Left cardiac atrium (tissue), 4 donors: ENCODE results near the gene DRGX. TPM values are rescaled to one million over a fixed set of nuclear protein-coding genes. Genes with fewer than 3 reads are reported as not detected.

ENCODE experiments used
- ATAC-seq, 2 donors: fragments of 200-7000 bp; cut with Tn5 transposase; one replicate each; pipeline ENCODE4 v1.9.1; 2020; ENCODE audit warnings: mild to moderate bottlenecking in 2 of 2, moderate library complexity in 2 of 2
- DNase-seq: peaks from one replicate; pipeline ENCODE4 v3.0.0-alpha.2; 2020
- intact Hi-C, 2 donors: fragments of 100-400 bp; cut with DNase I; formaldehyde crosslinking; loops; one replicate each; pipeline versions ENCODE4 v1.14.1 to v1.15.1; 2022 to 2023
- total RNA-seq, 2 donors: library from RNA; stranded (reverse); fragmentation: NEBNext Ultra II Directional; extraction: Animal tissue kit (Norgen Biotek cat#: 25700); gene quantifications; one replicate each; pipeline ENCODE4 v1.2.1, GENCODE V29; 2021
- donor health status: DM: no; HTN: yes; CAD: no.
- donor health status: DM: no; HTN: yes; CAD: no; lungs with severe emphysema.
- donor health status: DM: yes; HTN: yes; CAD: no.
- donor health status: Dilated cardiomyopathy.

The DRGX gene
- total RNA-seq, 2 donors from 2014 or later, result not detected

DNA sequence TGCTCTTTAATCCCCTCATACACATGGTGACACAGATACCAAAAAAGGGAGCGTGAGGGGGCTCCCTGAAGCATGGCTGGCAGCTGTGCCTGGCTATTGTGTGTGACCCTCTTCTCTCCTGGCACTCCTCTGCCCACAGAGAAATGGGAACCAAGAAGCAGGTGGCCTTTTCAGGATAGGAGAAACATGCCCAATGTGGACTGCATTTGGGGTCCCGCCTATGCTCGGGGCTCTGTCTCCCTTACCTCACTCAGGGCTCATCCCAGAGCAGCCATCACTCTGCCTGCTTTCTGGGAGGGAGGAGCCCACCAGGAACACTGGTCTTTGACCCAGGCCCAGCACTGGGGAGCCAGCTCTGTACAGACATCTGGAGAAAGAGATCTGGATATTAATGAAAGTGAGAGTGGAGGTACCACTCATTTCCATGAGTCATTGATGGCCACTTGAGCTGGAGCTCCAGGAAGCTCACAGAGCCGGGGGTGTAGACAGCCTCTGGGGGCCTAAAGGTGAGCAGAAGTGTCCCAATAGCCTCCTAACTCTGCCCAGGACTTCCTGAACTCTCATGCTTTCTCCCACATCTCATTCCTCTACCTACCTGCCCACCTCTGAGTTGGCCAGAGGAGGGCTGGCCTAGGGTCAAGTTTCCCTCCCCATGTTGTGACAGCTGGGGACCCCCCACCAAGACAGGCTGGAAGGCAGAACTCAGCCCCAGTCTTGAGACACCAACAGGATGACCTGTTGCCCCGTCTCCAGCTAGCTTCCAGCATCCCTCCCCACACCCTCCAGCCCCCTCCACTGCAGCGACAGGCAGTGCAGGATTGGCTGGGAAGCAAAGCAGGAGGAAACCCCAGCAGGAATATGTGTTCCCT is 42.6 kb downstream of the DRGX start:
- no peak for ATAC-seq
- no peak for DNase-seq
- intact Hi-C loops, result no loop called here

DNA sequence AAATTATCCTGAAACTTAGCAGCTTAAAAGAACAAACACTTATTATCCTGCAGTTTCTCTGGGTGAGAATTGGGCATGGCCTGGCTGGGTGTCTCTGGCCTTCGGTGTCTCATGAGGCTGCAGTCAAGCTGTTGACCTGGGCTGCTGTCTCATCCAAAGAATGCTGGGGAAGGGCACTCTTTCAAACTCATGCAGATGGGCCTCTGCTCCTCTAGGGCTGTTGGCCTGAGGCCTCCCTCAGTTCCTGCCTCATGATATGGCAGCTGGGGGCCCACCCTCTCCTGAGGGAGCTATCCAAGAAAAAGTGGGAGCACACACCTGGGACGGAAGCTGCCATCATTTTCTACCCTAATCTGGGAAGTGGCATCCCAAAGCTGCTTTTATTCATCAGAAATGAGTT is 43.6 kb downstream of the DRGX start:
- DNase-seq (no peak), ATAC-seq (no peak)
- intact Hi-C loops, result no loop called here

DNA sequence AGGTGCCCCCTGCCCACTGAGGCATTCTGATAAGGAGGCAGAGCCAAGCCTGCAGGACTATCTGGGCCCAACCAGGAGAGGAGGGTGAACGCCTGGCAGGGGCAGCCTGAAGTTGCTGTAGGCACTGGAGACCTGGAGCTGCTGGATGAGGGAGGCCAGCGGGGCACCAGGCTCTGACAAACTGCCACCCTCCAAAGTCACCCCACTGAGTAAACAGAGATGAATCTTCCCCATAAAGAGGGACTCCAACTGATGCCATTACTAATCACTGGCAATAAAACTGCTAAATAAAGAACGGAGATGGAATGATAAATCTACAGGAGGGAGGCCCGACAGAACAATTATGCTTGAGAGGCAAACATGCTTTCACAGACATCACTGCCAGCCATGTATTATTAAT is 44.2 kb downstream of the DRGX start:
- no peak for DNase-seq
- ATAC-seq, result no peak
- intact Hi-C loops, result no loop called here

DNA sequence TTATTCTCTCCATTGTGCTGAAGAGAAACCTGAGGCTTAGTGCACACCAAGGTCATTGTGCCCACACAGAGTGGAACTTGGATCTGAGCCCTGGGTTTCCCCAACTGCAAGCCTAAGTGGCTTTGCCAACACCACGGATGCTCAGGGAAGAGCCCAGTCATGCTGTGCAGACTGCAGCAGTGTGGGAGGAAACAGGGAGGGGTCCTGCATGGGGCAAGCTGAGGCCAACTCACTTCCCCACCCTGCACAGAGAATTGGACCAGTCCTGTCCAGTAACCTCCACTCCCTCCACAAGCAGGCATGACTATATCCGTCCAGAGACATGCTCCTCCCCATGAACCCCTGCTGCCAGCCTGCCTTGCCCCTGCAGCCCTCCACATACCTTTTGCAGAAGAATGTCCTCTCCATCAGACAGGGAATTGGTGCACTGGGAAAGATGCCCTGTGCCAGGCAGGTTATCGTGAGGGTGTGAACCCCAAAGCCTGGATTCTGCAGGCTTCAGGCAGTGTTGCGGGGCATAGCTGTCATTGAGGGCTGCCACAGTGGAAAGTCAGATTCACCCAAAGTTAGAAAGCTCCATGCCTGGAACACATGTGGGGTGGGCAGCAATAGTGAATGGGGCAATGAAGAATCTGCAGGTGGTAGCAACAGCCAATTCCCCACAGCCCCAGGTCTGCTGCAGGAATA is 44.9 kb downstream of the DRGX start:
- intact Hi-C loops, result no loop called here

DNA sequence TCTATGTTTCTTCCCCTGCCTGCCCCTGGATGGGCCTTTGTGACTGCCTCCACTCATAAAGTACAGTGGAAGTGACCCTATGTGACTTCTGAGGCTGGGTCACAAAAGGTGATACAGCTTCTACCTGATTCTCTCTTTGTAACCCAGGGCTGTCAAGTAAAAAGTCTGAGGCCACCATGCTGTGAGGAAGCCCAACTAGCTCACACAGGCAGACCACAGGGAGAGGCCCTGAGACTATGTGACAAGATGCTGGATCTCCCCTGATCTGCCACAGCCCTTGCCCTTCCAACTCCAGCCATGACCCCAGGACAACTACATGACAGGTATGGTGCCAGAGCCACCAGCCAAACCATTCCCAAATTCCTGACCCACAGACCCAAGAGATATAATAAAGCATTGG is 45.8 kb downstream of the DRGX start:
- intact Hi-C loops, result no loop called here
- DNase-seq, result no peak
- no peak for ATAC-seq

More for the DNA sequence above, 44.9 kb downstream of the DRGX start:
- ATAC-seq, result no peak
- DNase-seq, result no peak

DNA sequence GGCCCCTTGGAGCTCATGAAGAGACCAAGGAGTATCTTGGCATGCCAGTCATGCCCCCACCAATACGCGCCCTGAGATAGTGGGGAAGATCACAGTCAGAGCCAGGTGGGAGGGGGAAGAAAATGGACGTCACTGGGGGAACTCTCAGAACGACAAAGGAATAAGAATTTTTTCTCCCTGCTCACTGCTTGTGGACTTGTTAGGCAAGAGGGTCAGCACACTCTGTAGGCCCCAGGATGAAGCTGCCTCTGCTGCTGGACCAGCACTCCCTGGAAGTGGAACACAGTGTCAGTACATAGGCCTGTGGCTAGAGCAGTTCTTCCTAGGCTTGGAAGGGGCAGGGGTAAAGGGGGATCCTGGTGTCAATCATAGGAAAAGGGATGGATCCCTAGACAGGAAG is 46.5 kb downstream of the DRGX start:
- intact Hi-C loops, result no loop called here
- no peak for ATAC-seq
- DNase-seq, result no peak

DNA sequence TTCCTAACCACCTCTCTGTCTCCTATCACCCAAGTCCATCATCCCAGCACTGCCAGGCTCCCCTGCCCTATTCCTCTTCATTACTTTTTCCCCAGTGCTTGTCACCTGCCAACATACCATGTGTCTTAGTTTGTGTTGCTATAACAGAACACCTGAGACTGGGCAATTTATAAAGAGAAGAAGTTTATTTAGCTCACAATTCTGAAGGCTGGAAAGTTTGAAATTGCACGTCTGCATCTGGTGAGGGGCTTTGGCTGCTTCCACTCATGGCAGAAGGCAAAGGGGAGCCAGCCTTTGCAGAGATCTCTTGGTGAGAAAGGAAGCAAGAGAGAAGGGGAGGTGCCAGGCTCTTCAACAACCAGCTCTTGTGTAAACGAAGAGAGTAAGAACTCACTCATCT is 47.3 kb downstream of the DRGX start:
- ATAC-seq (no peak), DNase-seq (no peak)
- intact Hi-C loops, result no loop called here

DNA sequence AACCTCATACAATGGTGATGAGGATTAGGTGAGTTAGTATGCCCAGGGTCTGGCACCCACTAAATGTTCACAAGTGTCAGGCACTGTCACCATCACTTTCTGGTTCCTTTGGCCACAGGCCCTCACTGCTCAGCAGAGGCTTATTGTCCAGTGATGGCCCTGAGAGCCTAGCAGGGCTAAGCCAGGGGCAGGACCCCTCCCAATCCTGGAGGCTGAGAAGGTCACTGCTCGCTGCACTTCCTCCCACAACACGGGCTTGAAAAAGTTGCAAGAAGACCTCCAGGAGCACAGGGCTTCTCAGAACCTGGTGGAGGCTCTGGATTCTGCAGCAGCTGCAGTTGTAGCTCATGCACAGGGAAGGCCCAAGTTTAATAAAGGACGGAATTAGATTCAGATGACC is 48.1 kb downstream of the DRGX start:
- ATAC-seq (no peak), DNase-seq (no peak)
- intact Hi-C loops, result no loop called here

DNA sequence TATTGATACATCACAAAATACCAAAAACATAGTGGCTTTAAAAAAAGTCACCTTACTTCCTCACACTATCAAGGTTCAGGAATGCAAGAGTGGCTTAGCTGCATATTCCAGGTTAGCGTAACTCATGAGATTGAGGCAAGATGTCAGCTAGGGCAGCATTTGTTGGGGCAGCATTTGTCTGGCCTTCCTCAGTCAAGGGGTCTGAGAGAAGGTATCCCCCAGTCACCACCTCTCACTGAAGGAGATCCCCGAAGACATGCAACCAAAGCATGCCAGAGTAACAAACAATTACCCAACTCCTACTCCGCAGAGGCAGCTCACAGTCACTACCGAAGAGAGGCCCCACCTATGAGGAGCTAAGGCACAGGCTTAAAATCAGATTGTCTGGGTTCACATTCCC is 48.5 kb downstream of the DRGX start:
- DNase-seq, result no peak

DNA sequence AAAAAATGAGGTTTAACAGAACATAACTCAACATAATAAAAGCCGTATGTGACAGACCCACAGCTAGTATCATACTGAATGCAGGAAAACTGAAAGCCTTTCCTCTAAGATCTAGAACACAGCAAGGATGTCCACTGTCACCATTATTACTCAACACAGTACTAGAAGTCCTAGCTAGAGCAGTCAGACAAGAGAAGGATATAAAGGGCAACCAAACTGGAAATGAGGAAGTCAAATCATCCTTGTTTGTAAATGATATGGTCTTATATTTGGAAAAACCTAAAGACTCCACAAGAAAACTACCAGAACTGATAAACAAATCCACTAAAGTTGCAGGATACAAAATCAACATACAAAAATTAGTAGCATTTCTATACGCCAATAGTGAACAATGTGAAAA is 51.0 kb downstream of the DRGX start:
- no peak for ATAC-seq

More for the DNA sequence above, 48.5 kb downstream of the DRGX start:
- intact Hi-C loops, result no loop called here
- no peak for ATAC-seq

DNA sequence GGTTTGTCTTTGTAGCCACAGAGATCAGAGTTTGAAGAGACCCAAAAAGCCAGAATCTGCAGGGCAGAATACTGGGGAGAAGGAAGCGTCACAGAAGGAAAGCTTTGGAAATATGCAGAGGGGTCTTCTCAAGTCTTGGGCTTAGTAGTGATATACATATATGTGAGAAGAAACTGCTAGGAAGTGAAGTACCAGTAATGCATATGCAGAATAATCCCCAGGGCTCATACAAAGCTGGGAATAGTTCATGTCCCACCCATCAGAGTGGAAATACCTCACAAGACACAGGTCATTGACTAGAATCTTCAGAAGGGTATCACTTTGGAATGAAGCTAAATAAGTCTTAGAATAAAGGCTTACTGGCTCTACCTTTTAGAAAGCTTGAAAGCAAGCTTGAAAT is 57.3 kb downstream of the DRGX start:
- intact Hi-C loops, result no loop called here
- no peak for DNase-seq
- ATAC-seq, result no peak

More for the DNA sequence above, 51.0 kb downstream of the DRGX start:
- intact Hi-C loops, result no loop called here
- no peak for DNase-seq

DNA sequence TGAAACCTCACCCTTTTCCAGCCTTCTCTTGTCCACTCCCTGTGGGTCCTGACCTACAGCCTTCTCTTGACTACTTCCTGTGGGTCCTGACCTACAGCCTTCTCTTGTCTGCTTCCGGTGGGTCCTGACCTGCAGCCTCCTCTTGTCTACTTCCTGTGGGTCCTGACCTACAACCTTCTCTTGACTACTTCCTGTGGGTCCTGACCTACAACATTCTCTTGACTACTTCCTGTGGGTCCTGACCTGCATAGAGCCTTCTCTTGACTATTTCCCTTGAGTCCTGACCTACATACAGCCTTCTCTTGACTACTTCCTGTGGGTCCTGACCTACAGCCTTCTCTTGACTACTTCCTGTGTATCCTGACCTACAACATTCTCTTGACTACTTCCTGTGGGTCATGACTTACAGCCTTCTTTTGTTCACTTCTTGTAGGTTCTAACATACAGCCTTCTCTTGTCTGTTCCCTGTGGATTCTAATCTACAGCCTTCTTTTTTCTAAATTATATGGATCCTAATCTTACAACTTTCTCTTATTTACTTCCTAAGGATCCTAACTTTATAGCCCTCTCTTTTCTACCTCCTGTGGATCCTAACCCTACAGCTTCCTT is 60.4 kb downstream of the DRGX start:
- intact Hi-C loops, result no loop called here
- no peak for DNase-seq
- no peak for ATAC-seq

DNA sequence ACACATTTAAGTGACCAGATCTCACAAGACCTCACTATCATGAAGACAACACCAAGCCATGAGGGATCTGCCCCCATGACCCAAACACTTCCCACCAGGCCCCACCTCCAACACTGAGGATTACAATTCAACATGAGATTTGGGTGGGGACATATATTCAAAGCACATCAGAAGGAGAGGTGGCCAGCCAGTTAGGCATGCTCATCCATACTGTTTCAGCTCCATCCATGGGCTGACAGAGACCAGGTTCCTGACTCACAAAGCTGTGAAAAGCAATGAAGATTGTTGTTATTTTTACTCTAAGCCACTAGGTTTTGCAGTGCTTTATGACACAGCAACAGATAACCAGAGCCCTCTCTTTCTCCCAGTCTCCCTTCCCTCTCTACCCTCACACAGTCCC is 60.9 kb downstream of the DRGX start:
- DNase-seq (no peak), ATAC-seq (no peak)
- intact Hi-C loops, result no loop called here

DNA sequence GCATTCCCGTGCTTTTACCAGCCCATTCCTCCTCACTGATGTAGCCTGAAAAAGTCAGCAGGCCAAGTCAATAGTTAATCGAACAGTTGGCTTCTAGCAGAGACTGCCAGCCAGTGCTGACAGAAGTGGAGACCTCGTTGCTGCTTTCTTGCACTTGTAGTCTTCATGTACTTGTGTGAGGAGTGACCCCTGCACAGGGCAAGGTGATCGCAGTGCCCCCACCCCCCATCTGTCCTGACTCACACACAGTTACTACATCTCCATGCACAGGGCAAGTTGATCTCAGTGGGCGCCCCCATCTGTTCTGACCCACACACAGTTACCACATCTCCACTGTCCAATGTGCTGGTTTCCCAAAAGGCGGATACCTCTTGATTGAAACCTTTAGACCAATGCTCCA is 62.7 kb downstream of the DRGX start:
- DNase-seq (no peak), ATAC-seq (no peak)
- intact Hi-C loops, result no loop called here

DNA sequence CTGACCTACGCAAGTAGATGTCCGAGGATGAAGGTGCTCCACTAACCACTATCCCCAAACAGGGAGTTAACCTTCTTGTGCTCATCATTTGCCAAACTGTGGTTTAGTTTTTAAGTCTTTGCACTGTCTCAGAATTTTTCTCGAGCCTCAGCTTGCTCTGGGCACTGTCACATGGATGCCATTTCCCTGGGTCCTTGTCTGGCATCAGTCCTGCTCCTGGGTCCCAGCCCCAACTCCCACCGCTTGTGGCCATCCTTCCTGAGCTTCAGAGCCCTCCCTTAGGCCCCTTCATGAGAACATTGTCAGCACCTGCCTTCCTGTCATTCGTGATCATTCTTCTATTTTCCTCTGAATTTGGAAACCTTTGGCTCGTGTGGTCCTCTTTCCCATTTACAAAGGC is 63.1 kb downstream of the DRGX start:
- intact Hi-C loops, result no loop called here
- ATAC-seq, result no peak
- no peak for DNase-seq

DNA sequence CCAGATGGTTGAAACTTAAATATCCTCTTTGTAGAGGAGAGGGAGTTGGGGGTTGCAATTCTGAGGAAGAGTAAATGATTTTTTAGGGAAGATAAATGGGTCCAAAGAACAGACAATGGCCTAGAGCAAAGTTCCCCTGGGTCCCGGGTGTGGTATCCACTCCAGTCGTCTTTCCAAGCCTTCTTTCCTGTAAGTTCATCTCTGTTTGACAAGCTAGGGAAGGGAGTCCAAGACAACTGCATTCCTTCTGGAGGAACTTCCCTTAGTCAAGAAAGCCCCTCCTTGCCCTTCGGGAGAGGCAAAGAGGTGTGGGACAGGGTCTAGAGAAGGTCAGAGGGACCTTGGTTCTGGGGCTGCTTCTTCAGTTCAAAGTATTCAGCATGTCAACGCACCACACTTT is 63.6 kb downstream of the DRGX start:
- intact Hi-C loops, result no loop called here
- no peak for ATAC-seq
- no peak for DNase-seq

DNA sequence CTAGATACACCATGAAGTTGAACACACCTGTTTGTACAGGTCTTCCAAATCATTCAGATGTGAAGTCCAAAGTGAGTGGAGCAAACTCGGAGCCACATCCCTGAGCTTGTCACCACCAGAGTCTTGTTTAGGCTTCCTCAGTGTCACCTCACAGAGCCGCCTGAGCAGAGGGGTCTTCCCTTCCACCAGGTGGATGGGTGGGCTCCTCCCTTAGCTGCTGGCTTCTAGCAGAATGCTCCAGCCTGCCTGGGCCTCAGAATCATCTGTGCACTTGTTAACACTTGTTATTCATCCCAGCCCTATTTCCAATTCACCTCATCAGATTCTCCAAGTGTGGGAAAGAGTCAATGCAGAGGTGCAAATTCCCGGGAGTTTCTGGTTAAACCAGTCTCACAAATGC is 64.5 kb downstream of the DRGX start:
- ATAC-seq (no peak), DNase-seq (no peak)
- intact Hi-C loops, result no loop called here

DNA sequence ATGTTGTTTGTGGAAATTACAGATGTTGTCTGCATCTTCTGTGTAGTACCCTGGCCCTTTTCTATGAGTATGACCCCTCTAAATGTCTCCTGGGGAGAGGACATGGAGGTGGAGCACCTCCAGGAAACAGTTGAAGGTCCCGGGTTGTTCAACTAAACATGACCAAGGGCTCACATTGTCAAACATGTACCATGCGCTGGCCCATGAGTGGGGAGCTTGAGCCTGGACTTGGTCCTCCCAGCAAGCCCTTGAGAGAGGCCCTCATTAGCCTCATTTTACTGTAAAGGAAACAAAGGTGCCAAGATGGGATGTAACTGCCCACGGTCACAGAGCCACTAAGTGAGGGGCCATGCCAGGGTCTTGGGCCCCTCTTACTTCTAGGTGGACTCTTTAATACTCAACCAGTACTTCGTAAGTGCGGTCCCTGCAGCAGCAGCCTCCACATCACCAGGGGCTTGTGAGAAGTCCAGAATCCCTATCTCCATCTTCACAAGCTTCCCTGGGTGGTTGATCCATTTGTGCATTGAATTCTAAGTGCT is 65.7 kb downstream of the DRGX start:
- no peak for DNase-seq
- intact Hi-C loops, result no loop called here
- no peak for ATAC-seq

DNA sequence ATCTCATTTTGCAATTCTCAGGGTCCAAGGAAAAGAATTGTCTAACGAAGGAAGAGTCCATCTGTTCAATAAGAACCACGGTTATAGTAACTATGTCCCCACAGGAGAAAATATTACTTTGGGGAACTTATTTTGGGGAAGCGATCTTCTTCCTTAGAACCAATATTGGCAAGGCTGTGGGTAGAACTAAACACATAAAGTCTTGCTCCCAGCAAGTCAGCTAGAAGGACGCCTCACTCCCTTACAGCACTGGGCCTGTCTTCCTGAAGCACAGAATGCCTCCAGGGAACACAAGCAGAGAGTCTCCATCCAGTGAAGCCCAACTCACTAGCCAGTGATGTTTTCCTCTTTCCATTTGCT is 66.8 kb downstream of the DRGX start:
- DNase-seq (no peak), ATAC-seq (no peak)
- intact Hi-C loops, result no loop called here

DNA sequence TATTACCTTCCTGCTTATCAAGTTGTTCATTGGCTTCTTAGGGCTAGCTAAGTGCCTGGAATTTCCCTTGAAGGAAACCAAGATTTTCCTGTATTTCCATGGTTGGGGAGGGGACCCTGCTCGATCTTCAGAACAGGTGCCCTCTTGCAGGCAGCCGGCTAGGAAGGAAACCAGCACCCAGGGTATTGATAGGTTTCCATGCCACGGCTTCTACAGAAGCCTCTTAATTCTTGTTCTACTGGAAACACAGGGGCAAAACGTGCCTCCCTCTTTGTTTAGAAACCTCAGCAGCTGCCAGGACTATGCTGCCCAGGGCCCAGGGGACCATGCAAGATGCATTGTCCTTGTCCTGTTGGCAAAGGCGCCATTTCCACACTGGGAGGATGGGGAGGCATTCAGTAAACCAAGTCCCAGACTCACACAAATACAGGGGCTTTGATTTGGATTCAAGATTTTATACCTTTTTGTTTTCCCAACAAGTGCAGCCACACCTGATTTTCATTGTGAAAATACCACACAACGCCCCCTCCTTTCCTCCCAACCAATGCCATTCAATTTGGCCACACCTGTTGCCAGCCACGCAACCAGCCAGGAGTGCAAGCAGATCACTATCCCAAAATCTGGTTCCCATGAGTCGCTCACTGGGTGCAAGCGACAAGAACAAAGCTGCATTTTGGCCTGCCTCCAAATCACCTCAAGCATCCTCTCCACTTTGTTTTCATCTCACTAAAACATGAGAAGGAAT is 67.3 kb downstream of the DRGX start:
- ATAC-seq (no peak), DNase-seq (no peak)
- intact Hi-C loops, result no loop called here
